Measurements from ENCODE around the gene TMPRSS11E. TPM values are rescaled to one million over a fixed set of nuclear protein-coding genes. Genes with fewer than 3 reads are reported as not detected.

TMPRSS11E gene
- total and polyA plus RNA-seq, 10 of the 15 experiments (the other 5 are each of a cell fraction or from before 2014, with no cell fraction given): not detected

DNA sequence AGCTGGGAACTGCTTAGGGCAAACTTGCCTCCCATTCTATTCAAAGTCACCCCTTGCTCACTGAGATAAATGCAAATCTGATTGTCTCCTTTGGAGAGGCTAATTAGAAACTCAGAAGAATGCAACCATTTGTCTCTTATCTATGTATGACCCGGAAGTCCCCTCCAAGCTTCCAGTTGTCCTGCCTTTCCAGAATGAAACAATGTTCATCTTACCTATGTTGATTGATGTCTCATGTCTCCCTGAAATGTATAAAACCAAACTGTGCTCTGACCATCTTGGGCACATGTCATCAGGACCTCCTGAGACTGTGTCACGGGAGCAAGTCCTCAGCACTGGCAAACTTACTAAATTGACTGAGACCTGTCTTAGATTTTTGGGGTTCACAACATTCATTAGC lies 37.1 kb upstream of the TMPRSS11E start (continued):
- TF ChIP-seq NFXL1 (IDR thresholded peaks at IDR 0.05; ENCODE audit: borderline replicate concordance) (no peak), LARP7 (IDR thresholded peaks at IDR 0.05) (no peak), FOXM1 (IDR thresholded peaks at IDR 0.05; ENCODE audit: low read depth, low read length) (no peak), FOXK2 (IDR thresholded peaks at IDR 0.05) (no peak), HCFC1 (IDR thresholded peaks at IDR 0.05; ENCODE audit: low read length) (no peak), ATF2 (IDR thresholded peaks at IDR 0.05; ENCODE audit: low read length) (no peak)

DNA sequence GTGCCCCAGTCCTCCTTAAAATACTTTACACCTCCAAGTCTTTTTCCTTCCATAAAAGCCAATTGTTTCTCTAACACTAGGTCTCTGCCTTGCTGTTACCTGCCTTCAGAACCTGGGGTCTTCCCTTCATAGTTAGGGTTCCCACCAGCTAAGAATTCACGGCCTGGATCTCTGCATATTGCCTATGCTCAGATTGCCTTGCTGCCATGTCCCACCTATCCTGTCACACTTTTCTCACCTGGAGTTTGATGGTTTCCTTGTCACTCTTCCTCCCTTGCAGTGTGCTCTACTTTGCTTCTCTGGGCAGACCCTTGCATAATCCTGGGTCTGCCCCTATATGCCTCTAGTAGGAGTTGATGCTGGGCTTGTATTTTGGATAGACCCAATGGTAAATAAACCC lies 36.6 kb upstream of the TMPRSS11E start:
- FAIRE-seq (no peak), DNase-seq (ENCODE audit: low read depth, low spot score) (no peak), ATAC-seq (no peak)
- no peak overlapping the region for H3K9ac ChIP-seq (ENCODE audit: control insufficient read depth, insufficient read depth, low read length)
- H3K27ac ChIP-seq (ENCODE audit: control insufficient read depth, insufficient read depth): no peak overlapping the region
- H3K4me2 ChIP-seq (ENCODE audit: control insufficient read depth, insufficient read depth): no peak overlapping the region
- ChIA-PET CTCF (interaction anchor here (0.5 kb wide), 1 partner anchor 1370 kb away, joined by 3 read pairs; no protein-coding TSS in a partner anchor), SMC1A (ENCODE audit: uncharacterized antibody, unreplicated experiment) (no interaction called here), POLR2A (no interaction called here), RAD21 (ENCODE audit: unreplicated experiment) (no interaction called here)
- in situ Hi-C loops (cut with MboI) (no loop called here), intact Hi-C loops (cut with micrococcal nuclease; ENCODE audit: unreplicated experiment) (no loop called here)
- no peaks in the 10 kb centered on the region for H3K36me3 ChIP-seq (ENCODE audit: control insufficient read depth in 2 of 2, insufficient read depth in 2 of 2, low read length in 1 of 2)
- H3K4me1 ChIP-seq (ENCODE audit: control insufficient read depth, insufficient read depth, low read length): no peaks in the 10 kb centered on the region
- H2AFZ ChIP-seq (ENCODE audit: control insufficient read depth, low read depth, low read length): no peak overlapping the region
- H4K20me1 ChIP-seq (ENCODE audit: control insufficient read depth, insufficient read depth): no peaks in the 10 kb centered on the region
- no peaks in the 10 kb centered on the region for H3K79me2 ChIP-seq (ENCODE audit: control insufficient read depth, insufficient read depth, low read length)
- no peak overlapping the region for H3K4me3 ChIP-seq
- no peaks in the 10 kb centered on the region for H3K9me3 ChIP-seq (replicated peaks; ENCODE audit: control insufficient read depth, insufficient read depth, low read length)
- BruUV-seq (replicated peaks): no TSS peak
- 0% methylated on average over 1 of the region's 1 CpG for WGBS (ENCODE audit: insufficient coverage, insufficient replicate concordance, low lambda C conversion rate, missing lambda C conversion rate)
- no peaks in the 10 kb centered on the region for H3K27me3 ChIP-seq (replicated peaks in 1 of 2; ENCODE audit: control insufficient read depth in 2 of 2, insufficient read depth in 2 of 2, low read length in 1 of 2)
- TF ChIP-seq SUZ12 (IDR thresholded peaks at IDR 0.05; ENCODE audit: unreplicated experiment): no peak
- no peak for TF ChIP-seq RFX5 (IDR thresholded peaks at IDR 0.05; ENCODE audit: low read depth, low read length)
- TF ChIP-seq, protein P1, sequence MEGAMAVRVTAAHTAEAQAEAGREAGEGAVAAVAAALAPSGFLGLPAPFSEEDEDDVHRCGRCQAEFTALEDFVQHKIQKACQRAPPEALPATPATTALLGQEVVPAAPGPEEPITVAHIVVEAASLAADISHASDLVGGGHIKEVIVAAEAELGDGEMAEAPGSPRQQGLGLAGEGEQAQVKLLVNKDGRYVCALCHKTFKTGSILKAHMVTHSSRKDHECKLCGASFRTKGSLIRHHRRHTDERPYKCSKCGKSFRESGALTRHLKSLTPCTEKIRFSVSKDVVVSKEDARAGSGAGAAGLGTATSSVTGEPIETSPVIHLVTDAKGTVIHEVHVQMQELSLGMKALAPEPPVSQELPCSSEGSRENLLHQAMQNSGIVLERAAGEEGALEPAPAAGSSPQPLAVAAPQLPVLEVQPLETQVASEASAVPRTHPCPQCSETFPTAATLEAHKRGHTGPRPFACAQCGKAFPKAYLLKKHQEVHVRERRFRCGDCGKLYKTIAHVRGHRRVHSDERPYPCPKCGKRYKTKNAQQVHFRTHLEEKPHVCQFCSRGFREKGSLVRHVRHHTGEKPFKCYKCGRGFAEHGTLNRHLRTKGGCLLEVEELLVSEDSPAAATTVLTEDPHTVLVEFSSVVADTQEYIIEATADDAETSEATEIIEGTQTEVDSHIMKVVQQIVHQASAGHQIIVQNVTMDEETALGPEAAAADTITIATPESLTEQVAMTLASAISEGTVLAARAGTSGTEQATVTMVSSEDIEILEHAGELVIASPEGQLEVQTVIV (IDR thresholded peaks at IDR 0.05; ENCODE audit: borderline replicate concordance, partially characterized antibody): no peak
- no peak for TF ChIP-seq ZNF384 (IDR thresholded peaks at IDR 0.05; ENCODE audit: borderline replicate concordance, low read depth, low read length)
- TF ChIP-seq USF1 (IDR thresholded peaks at IDR 0.05; ENCODE audit: borderline replicate concordance, extremely low read length, insufficient read depth, low read depth, low read length): no peak
- no peak for TF ChIP-seq HDAC6 (IDR thresholded peaks at IDR 0.05; ENCODE audit: unreplicated experiment)
- TF ChIP-seq EED (IDR thresholded peaks at IDR 0.05; ENCODE audit: low read depth): no peak
- no peak for TF ChIP-seq GATAD2B (conservative IDR thresholded peaks at IDR 0.05; ENCODE audit: low read depth)
- TF ChIP-seq MEF2A (IDR thresholded peaks at IDR 0.05; ENCODE audit: insufficient read depth, low read depth, low read length): no peak
- no peak for TF ChIP-seq IRF3 (IDR thresholded peaks at IDR 0.05)
